ENCODE data around the gene FOXL3.

- TF ChIP-seq CTCF (IDR thresholded peaks at IDR 0.05 in 4 of 5, conservative IDR thresholded peaks at IDR 0.05 in 1 of 5), result no peak
- TF ChIP-seq POLR2A (IDR thresholded peaks at IDR 0.05), result no peak
These were observed 20.2 kb upstream of the FOXL3 start for GRCh38 chr7:269721-270120.
